PFSK-1 (cell line): ENCODE results near the gene OSGIN1.

Source experiments
- FOXP2 ChIP-seq: optimal IDR thresholded peaks from 2 replicates; pipeline ENCODE3; 2011; ENCODE audit warnings: borderline replicate concordance, control low read depth, inconsistent platforms; ENCODE audit not compliant: insufficient read depth; ENCODE audit errors: extremely low read length, extremely low read depth
- POLR2AphosphoS5 ChIP-seq: IDR thresholded peaks from 2 replicates; pipeline ENCODE4 v1.6.1; 2012; ENCODE audit warnings: low read depth, mild to moderate bottlenecking, control low read depth, low read length, moderate library complexity
- SIN3A ChIP-seq: IDR thresholded peaks from 2 replicates; pipeline ENCODE4 v1.6.1; 2012; ENCODE audit warnings: mild to moderate bottlenecking, low read length, moderate library complexity, borderline replicate concordance; ENCODE audit not compliant: insufficient read depth
- TAF1 ChIP-seq: IDR thresholded peaks from 2 replicates; pipeline ENCODE4 v1.6.1; 2012; ENCODE audit warnings: low read length, control low read depth, borderline replicate concordance; ENCODE audit not compliant: insufficient read depth
- TF ChIP-seq, protein P1 (sequence below), 2 experiments: IDR thresholded peaks; 2 replicates each; pipeline versions ENCODE4 v1.6.1 to v1.8.0; 2011 to 2012; ENCODE audit warnings: low read depth in 2 of 2, low read length in 2 of 2, control low read depth in 1 of 2, inconsistent platforms in 1 of 2, mild to moderate bottlenecking in 1 of 2, moderate library complexity in 1 of 2; ENCODE audit not compliant: insufficient read depth in 1 of 2

DNA sequence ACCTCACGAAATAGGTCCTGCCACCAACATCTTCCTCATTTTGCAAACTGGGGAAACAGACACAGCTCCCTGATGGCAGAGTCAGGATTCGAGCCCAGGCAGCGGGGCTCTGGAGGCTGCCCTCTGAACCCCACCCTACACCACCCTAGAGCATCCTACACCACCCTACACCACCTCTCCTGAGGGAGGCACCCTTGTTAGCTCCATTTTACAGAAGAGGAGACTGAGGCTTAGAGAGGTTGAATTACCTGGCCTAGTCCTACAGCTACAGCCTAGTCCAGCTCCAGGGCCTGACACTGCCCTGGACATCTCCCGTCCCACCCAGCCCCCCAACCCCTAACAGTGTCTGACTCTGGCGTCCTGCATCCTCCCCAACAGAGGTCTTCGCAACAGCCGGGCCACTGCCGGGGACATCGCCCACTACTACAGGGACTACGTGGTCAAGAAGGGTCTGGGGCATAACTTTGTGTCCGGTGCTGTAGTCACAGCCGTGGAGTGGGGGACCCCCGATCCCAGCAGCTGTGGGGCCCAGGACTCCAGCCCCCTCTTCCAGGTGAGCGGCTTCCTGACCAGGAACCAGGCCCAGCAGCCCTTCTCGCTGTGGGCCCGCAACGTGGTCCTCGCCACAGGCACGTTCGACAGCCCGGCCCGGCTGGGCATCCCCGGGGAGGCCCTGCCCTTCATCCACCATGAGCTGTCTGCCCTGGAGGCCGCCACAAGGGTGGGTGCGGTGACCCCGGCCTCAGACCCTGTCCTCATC, 11.8 kb downstream of the OSGIN1 start:
- TF ChIP-seq, protein P1, sequence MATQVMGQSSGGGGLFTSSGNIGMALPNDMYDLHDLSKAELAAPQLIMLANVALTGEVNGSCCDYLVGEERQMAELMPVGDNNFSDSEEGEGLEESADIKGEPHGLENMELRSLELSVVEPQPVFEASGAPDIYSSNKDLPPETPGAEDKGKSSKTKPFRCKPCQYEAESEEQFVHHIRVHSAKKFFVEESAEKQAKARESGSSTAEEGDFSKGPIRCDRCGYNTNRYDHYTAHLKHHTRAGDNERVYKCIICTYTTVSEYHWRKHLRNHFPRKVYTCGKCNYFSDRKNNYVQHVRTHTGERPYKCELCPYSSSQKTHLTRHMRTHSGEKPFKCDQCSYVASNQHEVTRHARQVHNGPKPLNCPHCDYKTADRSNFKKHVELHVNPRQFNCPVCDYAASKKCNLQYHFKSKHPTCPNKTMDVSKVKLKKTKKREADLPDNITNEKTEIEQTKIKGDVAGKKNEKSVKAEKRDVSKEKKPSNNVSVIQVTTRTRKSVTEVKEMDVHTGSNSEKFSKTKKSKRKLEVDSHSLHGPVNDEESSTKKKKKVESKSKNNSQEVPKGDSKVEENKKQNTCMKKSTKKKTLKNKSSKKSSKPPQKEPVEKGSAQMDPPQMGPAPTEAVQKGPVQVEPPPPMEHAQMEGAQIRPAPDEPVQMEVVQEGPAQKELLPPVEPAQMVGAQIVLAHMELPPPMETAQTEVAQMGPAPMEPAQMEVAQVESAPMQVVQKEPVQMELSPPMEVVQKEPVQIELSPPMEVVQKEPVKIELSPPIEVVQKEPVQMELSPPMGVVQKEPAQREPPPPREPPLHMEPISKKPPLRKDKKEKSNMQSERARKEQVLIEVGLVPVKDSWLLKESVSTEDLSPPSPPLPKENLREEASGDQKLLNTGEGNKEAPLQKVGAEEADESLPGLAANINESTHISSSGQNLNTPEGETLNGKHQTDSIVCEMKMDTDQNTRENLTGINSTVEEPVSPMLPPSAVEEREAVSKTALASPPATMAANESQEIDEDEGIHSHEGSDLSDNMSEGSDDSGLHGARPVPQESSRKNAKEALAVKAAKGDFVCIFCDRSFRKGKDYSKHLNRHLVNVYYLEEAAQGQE (IDR thresholded peaks at IDR 0.05; ENCODE audit: insufficient read depth in 1 of 2, low read depth in 2 of 2, low read length in 2 of 2) = no peak
- TF ChIP-seq SIN3A (no peak), POLR2AphosphoS5 (no peak), TAF1 (no peak), FOXP2 (no peak)
